H9 (cell line): ENCODE data around the gene SPRN. TPM values are rescaled to one million over a fixed set of nuclear protein-coding genes. Genes with fewer than 3 reads are reported as not detected.

Source experiments
- DNase-seq: peaks from one replicate; pipeline ENCODE4 v3.0.0-alpha.2; 2017
- H2AFZ ChIP-seq: one replicate; pipeline ENCODE4 v1.6.1; 2013; ENCODE audit warnings: mild to moderate bottlenecking, low read length, control low read depth, moderate library complexity
- H2AK5ac ChIP-seq: 2 replicates; pipeline ENCODE4 v1.6.1; 2013; ENCODE audit warnings: low read length, control low read depth, mixed read lengths; ENCODE audit not compliant: insufficient read length
- H2BK120ac ChIP-seq: one replicate; pipeline ENCODE4 v1.6.1; 2013; ENCODE audit warnings: low read depth, mild to moderate bottlenecking, low read length, control low read depth, inconsistent platforms; ENCODE audit not compliant: poor library complexity, severe bottlenecking
- H2BK12ac ChIP-seq: 2 replicates; pipeline ENCODE4 v1.6.1; 2013; ENCODE audit warnings: low read length, control low read depth, mixed read lengths, low read depth; ENCODE audit not compliant: insufficient read length
- H2BK15ac ChIP-seq: 2 replicates; pipeline ENCODE4 v1.6.1; 2013; ENCODE audit warnings: low read depth, low read length, control low read depth
- H2BK20ac ChIP-seq: one replicate; pipeline ENCODE4 v1.6.1; 2013; ENCODE audit warnings: low read depth, mild to moderate bottlenecking, low read length, control low read depth, inconsistent platforms; ENCODE audit not compliant: poor library complexity, severe bottlenecking
- H2BK5ac ChIP-seq: 2 replicates; pipeline ENCODE4 v1.6.1; 2013; ENCODE audit warnings: low read length, control low read depth, mixed read lengths; ENCODE audit not compliant: insufficient read length
- H3K14ac ChIP-seq: 2 replicates; pipeline ENCODE4 v1.6.1; 2013; ENCODE audit warnings: low read length, control low read depth; ENCODE audit not compliant: insufficient read depth
- H3K18ac ChIP-seq: 2 replicates; pipeline ENCODE4 v1.6.1; 2013; ENCODE audit warnings: low read depth, mild to moderate bottlenecking, mixed read lengths, low read length, control low read depth; ENCODE audit not compliant: insufficient read length
- H3K23ac ChIP-seq: 2 replicates; pipeline ENCODE4 v1.6.1; 2013; ENCODE audit warnings: low read length, control low read depth, mixed read lengths, low read depth; ENCODE audit not compliant: insufficient read length
- H3K23me2 ChIP-seq: 2 replicates; pipeline ENCODE4 v1.6.1; 2013; ENCODE audit warnings: low read depth, mild to moderate bottlenecking, mixed read lengths, low read length, control low read depth; ENCODE audit not compliant: insufficient read length, poor library complexity, severe bottlenecking
- H3K27ac ChIP-seq: 2 replicates; pipeline ENCODE4 v1.5.1; 2013; ENCODE audit warnings: low read length, control low read depth, mixed read lengths, low read depth; ENCODE audit not compliant: insufficient read length
- H3K27me3 ChIP-seq: 2 replicates; pipeline ENCODE4 v1.6.1; 2013; ENCODE audit warnings: low read length, control low read depth, inconsistent platforms; ENCODE audit not compliant: insufficient read depth
- H3K4ac ChIP-seq: 2 replicates; pipeline ENCODE4 v1.6.1; 2013; ENCODE audit warnings: low read depth, mild to moderate bottlenecking, control low read depth, inconsistent platforms, low read length, moderate library complexity
- H3K4me1 ChIP-seq: 2 replicates; pipeline ENCODE4 v1.6.1; 2013; ENCODE audit warnings: low read length, control low read depth, inconsistent platforms; ENCODE audit not compliant: insufficient read depth
- H3K4me2 ChIP-seq: 2 replicates; pipeline ENCODE4 v1.6.1; 2013; ENCODE audit warnings: low read length, control low read depth, mixed read lengths; ENCODE audit not compliant: insufficient read length, insufficient read depth
- H3K56ac ChIP-seq: 2 replicates; pipeline ENCODE4 v1.6.1; 2013; ENCODE audit warnings: low read depth, mild to moderate bottlenecking, mixed read lengths, low read length, control low read depth; ENCODE audit not compliant: insufficient read length
- H3K79me1 ChIP-seq: 2 replicates; pipeline ENCODE4 v1.6.1; 2013; ENCODE audit warnings: low read depth, mild to moderate bottlenecking, moderate library complexity, low read length, control low read depth, inconsistent platforms; ENCODE audit not compliant: insufficient read depth, poor library complexity, severe bottlenecking
- H3K79me2 ChIP-seq: 2 replicates; pipeline ENCODE4 v1.6.1; 2013; ENCODE audit warnings: low read length, control low read depth, inconsistent platforms; ENCODE audit not compliant: insufficient read depth
- H3K9ac ChIP-seq: 2 replicates; pipeline ENCODE4 v1.6.1; 2013; ENCODE audit warnings: low read length, control low read depth, mixed read lengths; ENCODE audit not compliant: insufficient read length; ENCODE audit errors: extremely low read depth
- H3K9me3 ChIP-seq: one replicate; pipeline ENCODE4 v1.6.1; 2013; ENCODE audit warnings: low read depth, low read length, inconsistent platforms; ENCODE audit not compliant: control insufficient read depth
- H3T11ph ChIP-seq: one replicate; pipeline ENCODE4 v1.6.1; 2013; ENCODE audit warnings: mild to moderate bottlenecking, low read length, control low read depth, inconsistent platforms
- H4K20me1 ChIP-seq: one replicate; pipeline ENCODE4 v1.6.1; 2013; ENCODE audit not compliant: control insufficient read depth, insufficient read length, insufficient read depth
- H4K5ac ChIP-seq: 2 replicates; pipeline ENCODE4 v1.6.1; 2013; ENCODE audit warnings: low read depth, mild to moderate bottlenecking, mixed read lengths, low read length, control low read depth; ENCODE audit not compliant: insufficient read length
- H4K8ac ChIP-seq: replicated peaks from 2 replicates; pipeline ENCODE4 v1.6.1; 2013; ENCODE audit warnings: low read length, control low read depth, mixed read lengths, low read depth; ENCODE audit not compliant: insufficient read length
- H4K91ac ChIP-seq: 2 replicates; pipeline ENCODE4 v1.6.1; 2013; ENCODE audit warnings: low read depth, mild to moderate bottlenecking, moderate library complexity, mixed read lengths, low read length, control low read depth; ENCODE audit not compliant: insufficient read length
- H3K27ac Mint-ChIP-seq, 3 experiments: 2 replicates in 2 of 3; 3 replicates in 1 of 3; pipeline ENCODE4 v1.8.0; 2020 to 2021; ENCODE audit warnings: mixed read lengths in 3 of 3, mild to moderate bottlenecking in 1 of 3, moderate library complexity in 1 of 3
- H3K27me3 Mint-ChIP-seq: 2 replicates; pipeline ENCODE4 v1.8.0; 2021; ENCODE audit warnings: low read depth, mild to moderate bottlenecking, moderate library complexity, mixed read lengths
- H3K36me3 Mint-ChIP-seq, 3 experiments: 2 replicates in 2 of 3; 3 replicates in 1 of 3; pipeline ENCODE4 v1.8.0; 2020 to 2021; ENCODE audit warnings: low read depth in 3 of 3, mixed read lengths in 3 of 3; ENCODE audit not compliant: insufficient read depth in 1 of 3
- H3K4me1 Mint-ChIP-seq, 2 experiments: 2 replicates each; pipeline ENCODE4 v1.8.0; 2020; ENCODE audit warnings: mixed read lengths in 2 of 2
- H3K4me3 Mint-ChIP-seq, 2 experiments: 2 replicates in 1 of 2; 3 replicates in 1 of 2; pipeline ENCODE4 v1.8.0; 2020 to 2021; ENCODE audit warnings: mild to moderate bottlenecking in 2 of 2, mixed read lengths in 2 of 2, moderate library complexity in 1 of 2
- H3K9me3 Mint-ChIP-seq, 2 experiments: 2 replicates in 1 of 2; 3 replicates in 1 of 2; pipeline ENCODE4 v1.8.0; 2020; ENCODE audit warnings: mild to moderate bottlenecking in 2 of 2, mixed read lengths in 2 of 2, moderate library complexity in 1 of 2
- WGBS: extraction: QIAGEN DNeasy Blood & Tissue Kit; methylation state at CpG from one replicate; pipeline ENCODE4 v1.1.7; 2013; ENCODE audit warnings: missing lambda C conversion rate, low lambda C conversion rate, mixed read lengths; ENCODE audit not compliant: insufficient read length; ENCODE audit errors: extremely low coverage; 5-methylcytosine and 5-hydroxymethylcytosine counted together
- total RNA-seq: library from RNA; stranded (reverse); gene quantifications from 2 replicates; pipeline ENCODE4 v1.2.1, GENCODE V29; 2021
- TF ChIP-seq, protein P1 (sequence below): fragments of 200-600 bp; sonication (generic); conservative IDR thresholded peaks from 3 replicates; pipeline ENCODE4 v1.8.0; 2021; ENCODE audit warnings: antibody characterized with exemption, mild to moderate bottlenecking

The SPRN gene
- total RNA-seq, 1 experiment from 2014 or later, result 0.42 TPM

DNA sequence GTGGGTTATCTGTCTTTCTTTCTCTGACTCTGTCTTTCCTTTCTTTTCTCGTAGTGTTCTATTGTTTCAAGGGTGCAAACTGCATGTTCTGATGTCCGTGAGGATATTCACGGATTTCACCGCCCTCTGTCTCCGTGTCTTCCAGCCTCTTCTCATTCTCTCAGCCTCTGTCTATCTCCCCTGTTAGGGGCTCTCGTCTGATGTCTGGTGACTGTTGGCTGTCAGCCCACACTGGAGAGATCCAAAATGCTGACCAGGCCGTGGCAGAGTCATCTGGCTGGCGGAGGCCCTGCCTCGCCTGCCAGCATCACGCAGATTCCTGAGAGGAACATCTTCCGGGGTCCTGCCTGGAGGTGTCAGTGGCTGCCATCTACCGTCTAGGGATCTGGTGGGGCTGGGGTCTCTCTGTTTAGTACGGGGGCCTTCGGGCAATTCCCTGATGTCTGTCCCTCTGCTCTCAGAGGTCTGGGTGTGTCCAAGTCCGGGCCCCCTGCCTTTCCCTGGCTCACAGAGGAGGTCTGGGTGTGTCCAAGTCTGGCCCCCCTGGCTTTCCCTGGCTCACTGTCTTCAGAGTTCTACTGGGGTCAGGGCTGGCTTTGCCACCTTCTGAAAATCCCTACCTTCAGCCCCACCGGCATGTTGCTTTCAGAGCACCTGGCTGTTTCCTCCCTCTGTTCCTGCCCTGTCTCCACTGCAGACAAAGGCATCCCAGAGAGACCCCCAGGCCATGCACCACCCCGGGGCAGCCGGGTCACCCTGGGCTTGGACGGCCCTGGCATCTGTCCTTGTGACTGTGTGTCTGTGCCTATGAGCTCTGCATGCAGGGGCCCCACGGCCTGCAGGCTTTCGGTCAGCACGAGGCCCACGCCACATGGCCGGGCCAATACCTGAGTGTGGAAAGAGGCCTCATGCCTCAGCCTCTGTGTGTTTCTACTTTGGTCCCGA lies 15.4 kb upstream of the SPRN start:
- no peak overlapping the region for H2BK12ac ChIP-seq
- Mint-ChIP-seq H3K36me3 (peaks cover 9 to 25% (median 18%) of the 10 kb centered on the region in 3 experiments), H3K9me3 (peaks cover 76 to 84% of the 10 kb centered on the region in 2 experiments), H3K27me3 (no peaks in the 10 kb centered on the region), H3K4me1 (no peaks in the 10 kb centered on the region), H3K4me3 (no peak overlapping the region), H3K27ac (no peak overlapping the region)
- H2BK120ac ChIP-seq, result no peak overlapping the region
- H3K4me2 ChIP-seq, result no peak overlapping the region
- no peak overlapping the region for H3K56ac ChIP-seq
- H2AK5ac ChIP-seq, result no peak overlapping the region
- H3K18ac ChIP-seq, result no peak overlapping the region
- TF ChIP-seq, protein P1, sequence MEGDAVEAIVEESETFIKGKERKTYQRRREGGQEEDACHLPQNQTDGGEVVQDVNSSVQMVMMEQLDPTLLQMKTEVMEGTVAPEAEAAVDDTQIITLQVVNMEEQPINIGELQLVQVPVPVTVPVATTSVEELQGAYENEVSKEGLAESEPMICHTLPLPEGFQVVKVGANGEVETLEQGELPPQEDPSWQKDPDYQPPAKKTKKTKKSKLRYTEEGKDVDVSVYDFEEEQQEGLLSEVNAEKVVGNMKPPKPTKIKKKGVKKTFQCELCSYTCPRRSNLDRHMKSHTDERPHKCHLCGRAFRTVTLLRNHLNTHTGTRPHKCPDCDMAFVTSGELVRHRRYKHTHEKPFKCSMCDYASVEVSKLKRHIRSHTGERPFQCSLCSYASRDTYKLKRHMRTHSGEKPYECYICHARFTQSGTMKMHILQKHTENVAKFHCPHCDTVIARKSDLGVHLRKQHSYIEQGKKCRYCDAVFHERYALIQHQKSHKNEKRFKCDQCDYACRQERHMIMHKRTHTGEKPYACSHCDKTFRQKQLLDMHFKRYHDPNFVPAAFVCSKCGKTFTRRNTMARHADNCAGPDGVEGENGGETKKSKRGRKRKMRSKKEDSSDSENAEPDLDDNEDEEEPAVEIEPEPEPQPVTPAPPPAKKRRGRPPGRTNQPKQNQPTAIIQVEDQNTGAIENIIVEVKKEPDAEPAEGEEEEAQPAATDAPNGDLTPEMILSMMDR, result no peak
- no peak overlapping the region for H3K14ac ChIP-seq
- H4K20me1 ChIP-seq, result no peaks in the 10 kb centered on the region
- no peak overlapping the region for H3K9ac ChIP-seq
- H3K27ac ChIP-seq, result no peak overlapping the region
- H3K79me1 ChIP-seq, result no peaks in the 10 kb centered on the region
- no peak overlapping the region for H4K5ac ChIP-seq
- no peak overlapping the region for H2BK15ac ChIP-seq
- peaks cover 59% of the 10 kb centered on the region for H3K9me3 ChIP-seq
- no peak overlapping the region for H4K91ac ChIP-seq
- DNase-seq, result no peak
- no CpG with 5 or more reads among the region's 25 CpGs for WGBS
- no peak overlapping the region for H4K8ac ChIP-seq
- no peaks in the 10 kb centered on the region for H3K79me2 ChIP-seq
- no peak overlapping the region for H3K23ac ChIP-seq
- no peak overlapping the region for H2BK5ac ChIP-seq
- H2AFZ ChIP-seq, result no peak overlapping the region
- H3T11ph ChIP-seq, result no peak overlapping the region
- H3K4me1 ChIP-seq, result no peaks in the 10 kb centered on the region
- H3K27me3 ChIP-seq, result no peaks in the 10 kb centered on the region
- H2BK20ac ChIP-seq, result no peak overlapping the region
- H3K23me2 ChIP-seq, result no peaks in the 10 kb centered on the region
- H3K4ac ChIP-seq, result no peak overlapping the region
